Neural crest cell (in vitro differentiated cells): ENCODE data around the gene EFCAB13. TPM values are rescaled to one million over a fixed set of nuclear protein-coding genes. Genes with fewer than 3 reads are reported as not detected.

Source experiments
- DNase-seq: peaks from one replicate; pipeline ENCODE4 v3.0.0; 2021; ENCODE audit warnings: low read depth, mixed read lengths, low spot score
- H3K27ac Mint-ChIP-seq: one replicate; pipeline ENCODE4 v1.8.0; 2021; ENCODE audit warnings: mild to moderate bottlenecking, mixed read lengths; ENCODE audit not compliant: unreplicated experiment
- H3K27me3 Mint-ChIP-seq: 2 replicates; pipeline ENCODE4 v1.8.0; 2021; ENCODE audit warnings: low read depth, mild to moderate bottlenecking, mixed read lengths
- H3K36me3 Mint-ChIP-seq: 2 replicates; pipeline ENCODE4 v1.8.0; 2021; ENCODE audit warnings: low read depth, mild to moderate bottlenecking, mixed read lengths
- H3K4me1 Mint-ChIP-seq: 2 replicates; pipeline ENCODE4 v1.8.0; 2021; ENCODE audit warnings: mixed read lengths
- H3K4me3 Mint-ChIP-seq: one replicate; pipeline ENCODE4 v1.8.0; 2021; ENCODE audit warnings: mild to moderate bottlenecking, mixed read lengths
- H3K9me3 Mint-ChIP-seq: 2 replicates; pipeline ENCODE4 v1.8.0; 2021; ENCODE audit warnings: mixed read lengths
- total RNA-seq: library from RNA; stranded (reverse); gene quantifications from 2 replicates; pipeline ENCODE4 v1.2.1, GENCODE V29; 2021
- TF ChIP-seq, protein P1 (sequence below): fragments of 200-600 bp; sonication (generic); conservative IDR thresholded peaks from 2 replicates; pipeline ENCODE4 v1.5.0; 2021; ENCODE audit warnings: antibody characterized with exemption, mild to moderate bottlenecking

EFCAB13 gene
- total RNA-seq, 1 donor from 2014 or later = 2.2 TPM

DNA sequence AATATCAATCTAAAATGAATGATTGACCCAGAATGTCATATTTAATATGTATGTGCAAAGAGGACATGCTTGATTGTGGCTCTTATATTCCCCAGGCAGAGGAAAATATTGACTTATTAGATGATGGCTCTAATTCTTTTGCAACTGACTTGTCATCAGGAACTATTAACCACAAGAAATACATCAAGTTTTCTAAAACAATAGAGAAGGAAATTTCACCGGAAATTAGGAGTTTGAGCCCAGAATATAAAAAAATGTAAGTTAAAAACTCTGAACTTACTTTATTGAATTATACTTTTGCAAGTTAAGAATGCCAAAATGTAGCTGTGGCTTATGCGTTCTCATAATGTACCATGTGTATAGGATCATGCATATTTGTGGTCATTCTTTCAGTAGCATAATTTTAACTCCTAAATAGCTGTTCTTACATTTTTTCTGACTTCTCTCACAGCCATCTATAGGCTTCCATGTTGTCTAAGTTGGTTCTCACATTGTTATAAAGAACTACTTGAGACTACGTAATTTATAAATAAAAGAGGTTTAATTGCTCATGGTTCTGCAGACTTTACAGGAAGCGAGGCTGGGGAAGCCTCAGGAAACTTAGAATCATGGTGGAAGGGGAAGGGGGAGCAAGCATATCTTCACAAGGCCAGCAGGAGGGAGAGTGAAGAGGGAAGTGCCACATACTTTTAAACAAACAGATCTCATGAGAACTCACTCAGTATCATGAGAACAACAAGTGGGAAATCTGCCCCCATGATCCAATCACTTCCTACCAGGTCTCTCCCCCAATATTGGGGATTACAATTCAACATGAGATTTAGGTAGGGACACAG is 11.6 kb downstream of the EFCAB13 start:
- H3K36me3 Mint-ChIP-seq = peaks cover 6% of the 10 kb centered on the region
- H3K4me3 Mint-ChIP-seq = no peak overlapping the region
- H3K27ac Mint-ChIP-seq = no peak overlapping the region
- DNase-seq = no peak
- H3K4me1 Mint-ChIP-seq = no peaks in the 10 kb centered on the region
- no peaks in the 10 kb centered on the region for H3K27me3 Mint-ChIP-seq
- TF ChIP-seq, protein P1, sequence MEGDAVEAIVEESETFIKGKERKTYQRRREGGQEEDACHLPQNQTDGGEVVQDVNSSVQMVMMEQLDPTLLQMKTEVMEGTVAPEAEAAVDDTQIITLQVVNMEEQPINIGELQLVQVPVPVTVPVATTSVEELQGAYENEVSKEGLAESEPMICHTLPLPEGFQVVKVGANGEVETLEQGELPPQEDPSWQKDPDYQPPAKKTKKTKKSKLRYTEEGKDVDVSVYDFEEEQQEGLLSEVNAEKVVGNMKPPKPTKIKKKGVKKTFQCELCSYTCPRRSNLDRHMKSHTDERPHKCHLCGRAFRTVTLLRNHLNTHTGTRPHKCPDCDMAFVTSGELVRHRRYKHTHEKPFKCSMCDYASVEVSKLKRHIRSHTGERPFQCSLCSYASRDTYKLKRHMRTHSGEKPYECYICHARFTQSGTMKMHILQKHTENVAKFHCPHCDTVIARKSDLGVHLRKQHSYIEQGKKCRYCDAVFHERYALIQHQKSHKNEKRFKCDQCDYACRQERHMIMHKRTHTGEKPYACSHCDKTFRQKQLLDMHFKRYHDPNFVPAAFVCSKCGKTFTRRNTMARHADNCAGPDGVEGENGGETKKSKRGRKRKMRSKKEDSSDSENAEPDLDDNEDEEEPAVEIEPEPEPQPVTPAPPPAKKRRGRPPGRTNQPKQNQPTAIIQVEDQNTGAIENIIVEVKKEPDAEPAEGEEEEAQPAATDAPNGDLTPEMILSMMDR = no peak
- peaks cover 14% of the 10 kb centered on the region for H3K9me3 Mint-ChIP-seq

- peaks cover 4% of the 10 kb centered on the region for H3K36me3 Mint-ChIP-seq
- H3K4me1 Mint-ChIP-seq = no peaks in the 10 kb centered on the region
- no peaks in the 10 kb centered on the region for H3K27me3 Mint-ChIP-seq
- no peak for DNase-seq
- TF ChIP-seq, protein P1 = no peak
- peaks cover 7% of the 10 kb centered on the region for H3K9me3 Mint-ChIP-seq
- H3K4me3 Mint-ChIP-seq = no peak overlapping the region
- H3K27ac Mint-ChIP-seq = no peak overlapping the region
Measured at GRCh38 chr17:47338026-47338425, 14.3 kb downstream of the EFCAB13 start.

GRCh38 chr17:47352848-47353247 is 29.1 kb downstream of the EFCAB13 start:
- TF ChIP-seq, protein P1 = no peak
- H3K36me3 Mint-ChIP-seq = peaks cover 16% of the 10 kb centered on the region
- no peaks in the 10 kb centered on the region for H3K27me3 Mint-ChIP-seq
- no peak overlapping the region for H3K27ac Mint-ChIP-seq
- no peaks in the 10 kb centered on the region for H3K4me1 Mint-ChIP-seq
- no peak overlapping the region for H3K4me3 Mint-ChIP-seq
- DNase-seq = no peak
- H3K9me3 Mint-ChIP-seq = peaks cover 9% of the 10 kb centered on the region

DNA sequence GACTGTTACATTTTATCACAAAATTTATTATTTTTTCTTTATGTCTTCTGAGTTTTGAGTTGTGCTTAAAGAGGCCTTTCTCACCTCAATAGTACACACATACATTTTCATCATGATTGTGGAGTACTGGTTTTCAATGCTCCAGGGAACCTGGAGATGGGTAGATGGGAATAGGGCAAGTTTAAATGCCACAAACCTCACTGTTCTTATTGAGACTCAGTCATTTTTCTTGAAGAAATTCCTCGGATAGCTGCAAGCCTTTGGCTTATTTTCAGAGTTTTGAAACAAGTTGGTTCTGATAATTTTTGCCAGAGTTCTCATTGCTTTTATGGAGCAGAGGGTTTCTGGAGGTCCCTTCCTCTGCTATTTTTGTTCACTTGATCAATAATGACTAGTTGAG is 34.9 kb downstream of the EFCAB13 start:
- peaks cover 14% of the 10 kb centered on the region for H3K9me3 Mint-ChIP-seq

GRCh38 chr17:47363171-47363570 is 39.4 kb downstream of the EFCAB13 start:
- no peaks in the 10 kb centered on the region for H3K27me3 Mint-ChIP-seq
- H3K36me3 Mint-ChIP-seq = peaks cover 8% of the 10 kb centered on the region
- H3K9me3 Mint-ChIP-seq = peaks cover 5% of the 10 kb centered on the region
- no peak overlapping the region for H3K4me3 Mint-ChIP-seq
- TF ChIP-seq, protein P1 = no peak
- no peak overlapping the region for H3K27ac Mint-ChIP-seq
- H3K4me1 Mint-ChIP-seq = no peaks in the 10 kb centered on the region
- no peak for DNase-seq

More for the DNA sequence above, 34.9 kb downstream of the EFCAB13 start:
- no peak overlapping the region for H3K4me3 Mint-ChIP-seq
- no peak for DNase-seq
- H3K4me1 Mint-ChIP-seq = no peaks in the 10 kb centered on the region
- TF ChIP-seq, protein P1 = no peak
- H3K36me3 Mint-ChIP-seq = peaks cover 20% of the 10 kb centered on the region
- no peaks in the 10 kb centered on the region for H3K27me3 Mint-ChIP-seq
- H3K27ac Mint-ChIP-seq = no peak overlapping the region
